Progenitor cell of endocrine pancreas (in vitro differentiated cells): ENCODE results near the gene TCERG1L. TPM values are rescaled to one million over a fixed set of nuclear protein-coding genes. Genes with fewer than 3 reads are reported as not detected.

Source experiments
- DNase-seq: peaks from one replicate; pipeline ENCODE4 v3.0.0; 2021; ENCODE audit warnings: low spot score; ENCODE audit not compliant: unreplicated experiment
- H3K27ac Mint-ChIP-seq: 2 replicates; pipeline ENCODE4 v1.8.0; 2021; ENCODE audit warnings: mild to moderate bottlenecking, moderate library complexity, mixed read lengths
- H3K27me3 Mint-ChIP-seq: 2 replicates; pipeline ENCODE4 v1.8.0; 2021; ENCODE audit warnings: mixed read lengths
- H3K36me3 Mint-ChIP-seq: 2 replicates; pipeline ENCODE4 v1.8.0; 2022; ENCODE audit warnings: mixed read lengths; ENCODE audit not compliant: insufficient read depth
- H3K4me1 Mint-ChIP-seq: 2 replicates; pipeline ENCODE4 v1.8.0; 2021; ENCODE audit warnings: low read depth, mixed read lengths
- H3K4me3 Mint-ChIP-seq: 2 replicates; pipeline ENCODE4 v1.8.0; 2021; ENCODE audit warnings: low read depth, mild to moderate bottlenecking, moderate library complexity, mixed read lengths
- H3K9me3 Mint-ChIP-seq: 2 replicates; pipeline ENCODE4 v1.8.0; 2021; ENCODE audit warnings: low read depth, mixed read lengths
- total RNA-seq: library from RNA; stranded (reverse); gene quantifications from 2 replicates; pipeline ENCODE4 v1.2.1, GENCODE V29; 2021
- TF ChIP-seq, protein P1 (sequence below): fragments of 200-600 bp; sonication (generic); IDR thresholded peaks from one replicate; pipeline ENCODE4 v1.5.0; 2021; ENCODE audit warnings: antibody characterized with exemption, mild to moderate bottlenecking; ENCODE audit not compliant: unreplicated experiment

The TCERG1L gene
- total RNA-seq, 1 donor from 2014 or later = 0.53 TPM

DNA sequence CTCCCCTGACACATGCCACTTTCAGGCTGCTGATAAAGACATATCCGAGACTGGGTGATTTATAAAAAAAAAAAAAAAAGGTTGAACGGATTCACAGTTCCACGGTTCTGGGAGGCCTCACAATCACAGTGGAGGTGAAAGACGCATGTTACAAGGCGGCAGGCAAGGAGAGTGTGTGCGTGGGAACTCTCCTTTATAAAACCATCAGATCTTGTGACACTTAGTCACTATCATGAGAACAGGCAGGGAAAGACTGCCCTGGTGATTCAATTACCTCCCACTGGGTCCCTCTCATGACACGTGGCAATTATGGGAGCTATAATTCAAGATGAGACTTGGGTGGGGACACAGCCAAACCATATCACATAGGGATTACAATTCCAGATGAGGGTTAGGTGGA is 181.5 kb downstream of the TCERG1L start:
- H3K27ac Mint-ChIP-seq = no peak overlapping the region
- DNase-seq = no peak
- H3K4me1 Mint-ChIP-seq = peaks cover 22% of the 10 kb centered on the region
- no peak overlapping the region for H3K4me3 Mint-ChIP-seq
- H3K9me3 Mint-ChIP-seq = no peaks in the 10 kb centered on the region
- TF ChIP-seq, protein P1, sequence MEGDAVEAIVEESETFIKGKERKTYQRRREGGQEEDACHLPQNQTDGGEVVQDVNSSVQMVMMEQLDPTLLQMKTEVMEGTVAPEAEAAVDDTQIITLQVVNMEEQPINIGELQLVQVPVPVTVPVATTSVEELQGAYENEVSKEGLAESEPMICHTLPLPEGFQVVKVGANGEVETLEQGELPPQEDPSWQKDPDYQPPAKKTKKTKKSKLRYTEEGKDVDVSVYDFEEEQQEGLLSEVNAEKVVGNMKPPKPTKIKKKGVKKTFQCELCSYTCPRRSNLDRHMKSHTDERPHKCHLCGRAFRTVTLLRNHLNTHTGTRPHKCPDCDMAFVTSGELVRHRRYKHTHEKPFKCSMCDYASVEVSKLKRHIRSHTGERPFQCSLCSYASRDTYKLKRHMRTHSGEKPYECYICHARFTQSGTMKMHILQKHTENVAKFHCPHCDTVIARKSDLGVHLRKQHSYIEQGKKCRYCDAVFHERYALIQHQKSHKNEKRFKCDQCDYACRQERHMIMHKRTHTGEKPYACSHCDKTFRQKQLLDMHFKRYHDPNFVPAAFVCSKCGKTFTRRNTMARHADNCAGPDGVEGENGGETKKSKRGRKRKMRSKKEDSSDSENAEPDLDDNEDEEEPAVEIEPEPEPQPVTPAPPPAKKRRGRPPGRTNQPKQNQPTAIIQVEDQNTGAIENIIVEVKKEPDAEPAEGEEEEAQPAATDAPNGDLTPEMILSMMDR = no peak
- H3K36me3 Mint-ChIP-seq = no peaks in the 10 kb centered on the region
- peaks cover 87% of the 10 kb centered on the region for H3K27me3 Mint-ChIP-seq

- H3K4me1 Mint-ChIP-seq = peaks cover 22% of the 10 kb centered on the region
- peaks cover 87% of the 10 kb centered on the region for H3K27me3 Mint-ChIP-seq
- H3K36me3 Mint-ChIP-seq = no peaks in the 10 kb centered on the region
- no peak for DNase-seq
- H3K9me3 Mint-ChIP-seq = no peaks in the 10 kb centered on the region
- no peak overlapping the region for H3K4me3 Mint-ChIP-seq
- no peak overlapping the region for H3K27ac Mint-ChIP-seq
- TF ChIP-seq, protein P1 = no peak
Observed at GRCh38 chr10:131129544-131129943, 182.0 kb downstream of the TCERG1L start.

DNA sequence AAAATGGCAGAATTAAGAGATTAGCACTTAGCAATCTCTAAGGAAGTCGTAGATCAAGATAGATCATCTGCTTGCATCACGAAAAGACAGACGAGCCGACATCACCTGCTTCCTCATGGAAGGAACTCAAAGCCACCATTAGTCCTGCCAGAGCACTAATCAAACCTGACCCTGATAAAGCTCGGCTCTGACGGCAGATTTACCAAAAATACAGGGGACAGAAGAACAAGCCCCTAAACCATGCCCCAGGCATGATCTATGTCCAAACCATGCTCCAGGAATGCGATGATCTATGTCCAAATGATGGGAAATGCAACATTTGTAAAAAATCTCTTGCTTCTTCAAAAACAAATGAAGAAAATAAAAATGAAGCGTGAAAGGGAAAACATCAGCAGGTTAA is 182.8 kb downstream of the TCERG1L start:
- H3K36me3 Mint-ChIP-seq = no peaks in the 10 kb centered on the region
- no peak overlapping the region for H3K4me3 Mint-ChIP-seq
- DNase-seq = no peak
- peaks cover 87% of the 10 kb centered on the region for H3K27me3 Mint-ChIP-seq
- no peaks in the 10 kb centered on the region for H3K9me3 Mint-ChIP-seq
- TF ChIP-seq, protein P1 = no peak
- peaks cover 22% of the 10 kb centered on the region for H3K4me1 Mint-ChIP-seq
- H3K27ac Mint-ChIP-seq = peak overlapping the region; percentile 21

- no peak overlapping the region for H3K27ac Mint-ChIP-seq
- no peak for DNase-seq
- H3K36me3 Mint-ChIP-seq = no peaks in the 10 kb centered on the region
- H3K9me3 Mint-ChIP-seq = no peaks in the 10 kb centered on the region
- H3K4me3 Mint-ChIP-seq = no peak overlapping the region
- peaks cover 78% of the 10 kb centered on the region for H3K27me3 Mint-ChIP-seq
- H3K4me1 Mint-ChIP-seq = peaks cover 22% of the 10 kb centered on the region
- TF ChIP-seq, protein P1 = no peak
Observed at GRCh38 chr10:131127610-131128009, 183.9 kb downstream of the TCERG1L start.

DNA sequence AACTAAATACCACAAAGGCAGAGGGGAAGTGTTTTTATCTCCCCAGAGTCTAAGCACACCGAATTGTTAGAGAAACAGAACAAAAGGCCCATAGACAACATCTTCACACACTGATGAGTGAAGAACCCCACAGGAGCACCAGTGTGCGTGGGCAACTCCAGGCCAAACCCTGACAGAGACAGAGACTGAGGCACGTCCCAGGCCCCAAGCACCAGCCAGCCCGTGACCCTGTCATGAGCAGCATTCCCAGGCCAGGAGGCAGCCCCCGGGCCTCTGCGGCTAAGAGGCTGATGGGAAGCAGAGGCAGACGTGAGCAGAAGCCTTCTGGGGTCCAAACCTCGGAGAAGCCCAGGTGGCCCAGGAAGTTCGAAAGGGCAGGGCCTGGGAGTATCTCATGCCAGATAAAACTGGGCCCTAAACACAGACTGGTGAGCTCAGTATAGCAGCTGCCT is 184.4 kb downstream of the TCERG1L start:
- no peaks in the 10 kb centered on the region for H3K9me3 Mint-ChIP-seq

More for the DNA sequence above, 184.4 kb downstream of the TCERG1L start:
- H3K27ac Mint-ChIP-seq = no peak overlapping the region
- no peaks in the 10 kb centered on the region for H3K36me3 Mint-ChIP-seq
- H3K4me3 Mint-ChIP-seq = no peak overlapping the region
- TF ChIP-seq, protein P1 = no peak
- peaks cover 22% of the 10 kb centered on the region for H3K4me1 Mint-ChIP-seq
- no peak for DNase-seq
- peaks cover 77% of the 10 kb centered on the region for H3K27me3 Mint-ChIP-seq
